Hepatocyte (in vitro differentiated cells): ENCODE measurements around the gene IL34.
A peak's percentile ranks its signal among the peaks of the same experiment; 100 is the strongest.

Source experiments
- CTCF ChIP-seq: fragments of 200-600 bp; sonication (generic); IDR thresholded peaks from 2 replicates; pipeline ENCODE4 v1.5.1; 2016; ENCODE audit warnings: antibody characterized with exemption, mild to moderate bottlenecking; ENCODE audit not compliant: poor library complexity
- EZH2 ChIP-seq: fragments of 200-600 bp; sonication (generic); IDR thresholded peaks from 2 replicates; pipeline ENCODE4 v1.6.1; 2016; ENCODE audit warnings: antibody characterized with exemption, mild to moderate bottlenecking, borderline replicate concordance
- EZH2phosphoT487 ChIP-seq: fragments of 200-600 bp; sonication (generic); IDR thresholded peaks from one replicate; pipeline ENCODE4 v1.6.1; 2018; ENCODE audit warnings: antibody characterized with exemption, mild to moderate bottlenecking, low read depth, moderate library complexity; ENCODE audit not compliant: unreplicated experiment, severe bottlenecking

GRCh38 chr16:70653809-70654771, 7.7 kb downstream of the IL34 start:
- TF ChIP-seq EZH2 (no peak), CTCF (peak; percentile 92), EZH2phosphoT487 (no peak)
